GM18951 (cell line): ENCODE results near the gene ARHGEF4.
"Not testable (repeated sequence)": the region's sequence is repeated elsewhere in the genome, so short reads cannot be mapped to it uniquely, and the experiment has no call there.

ENCODE experiments used
- POLR2A ChIP-seq: IDR thresholded peaks from 4 replicates; pipeline ENCODE4 v1.6.1; 2011; ENCODE audit warnings: mild to moderate bottlenecking; ENCODE audit not compliant: insufficient read length, insufficient read depth; ENCODE audit errors: extremely low read depth
- in situ Hi-C: fragments of 300-500 bp; cut with MboI; formaldehyde crosslinking; loops from one replicate; pipeline ENCODE4 v1.12.0; 2022; ENCODE audit warnings: low sequenced_read_pairs, mixed read lengths, inconsistent platforms; ENCODE audit not compliant: unreplicated experiment

ARHGEF4 gene

DNA sequence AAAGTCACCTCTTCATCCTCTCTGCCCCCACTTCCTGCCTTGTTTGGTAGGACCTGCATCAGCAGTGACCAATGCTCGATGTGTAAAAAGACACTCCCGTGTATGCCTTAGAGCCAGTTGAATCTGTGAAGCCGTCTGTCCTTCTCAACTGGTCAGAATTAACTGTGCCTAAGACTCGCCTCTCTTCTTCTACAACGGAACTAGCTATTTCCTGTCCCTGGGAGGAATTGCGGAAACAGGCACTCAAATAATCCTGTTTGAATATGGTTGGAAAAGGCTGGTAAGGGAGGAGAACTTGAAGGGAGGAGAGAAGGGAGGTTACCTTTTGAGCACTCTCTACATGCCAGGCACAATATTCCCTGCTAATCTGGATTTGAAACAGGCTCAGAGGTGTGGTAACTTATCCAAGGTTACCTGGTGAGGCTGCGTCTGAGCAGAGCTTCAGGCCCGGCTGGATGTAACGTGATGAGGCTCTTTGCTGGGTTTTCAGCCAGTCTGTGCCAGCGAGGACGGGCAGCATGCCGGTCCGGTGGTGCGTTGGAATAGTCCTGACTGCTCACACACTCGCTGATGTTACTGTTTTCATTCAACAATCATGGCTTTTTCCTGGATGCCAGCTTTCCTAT is 129.5 kb downstream of the ARHGEF4 start:
- in situ Hi-C loops, result no loop called here
- TF ChIP-seq POLR2A, result no peak

GRCh38 chr2:130966775-130967490 is 130.2 kb downstream of the ARHGEF4 start:
- no peak for TF ChIP-seq POLR2A
- in situ Hi-C loops, result no loop called here

DNA sequence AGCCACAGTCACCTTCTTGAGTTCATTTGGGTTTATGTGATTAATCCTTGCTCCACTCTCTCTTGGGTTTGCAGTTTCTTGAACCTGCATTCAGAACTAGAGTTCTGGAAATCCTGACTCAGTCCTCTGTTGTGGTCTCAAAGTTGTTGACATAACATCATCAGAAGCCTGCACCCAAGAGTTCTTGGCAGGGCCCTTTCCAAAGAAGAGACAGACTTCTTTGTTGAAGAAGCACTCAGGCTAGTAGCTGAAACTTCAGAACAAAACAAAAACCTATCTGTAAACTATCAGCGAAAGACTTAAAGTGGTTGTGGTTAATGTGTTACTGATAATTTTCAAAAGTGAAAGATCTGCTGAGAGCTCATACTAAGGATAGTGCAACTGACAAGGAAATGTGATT is 135.7 kb downstream of the ARHGEF4 start:
- no peak for TF ChIP-seq POLR2A
- in situ Hi-C loops, result no loop called here

DNA sequence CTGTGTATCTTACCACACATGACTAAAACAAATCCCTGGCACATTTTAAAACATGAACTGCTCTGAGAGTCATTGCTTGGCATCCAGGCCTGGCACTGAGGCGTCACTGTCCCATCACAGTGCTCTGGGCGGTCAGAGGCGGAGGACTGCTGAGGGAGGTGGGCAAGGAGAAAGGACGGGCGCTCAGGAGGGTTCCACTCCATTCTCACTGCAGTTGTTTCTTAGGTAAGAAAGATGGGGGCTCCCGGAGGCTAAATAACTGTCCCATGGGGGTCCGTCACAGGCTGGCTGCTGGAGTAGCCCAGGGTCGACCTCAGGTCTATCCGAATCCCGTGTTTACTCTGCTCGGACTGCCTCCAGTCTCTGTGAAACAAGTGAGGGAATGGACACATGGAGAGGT is 139.0 kb downstream of the ARHGEF4 start:
- in situ Hi-C loops, result no loop called here
- TF ChIP-seq POLR2A, result no peak

- in situ Hi-C loops, result no loop called here
- no peak for TF ChIP-seq POLR2A
These were observed 140.0 kb downstream of the ARHGEF4 start for GRCh38 chr2:130976591-130977237.

DNA sequence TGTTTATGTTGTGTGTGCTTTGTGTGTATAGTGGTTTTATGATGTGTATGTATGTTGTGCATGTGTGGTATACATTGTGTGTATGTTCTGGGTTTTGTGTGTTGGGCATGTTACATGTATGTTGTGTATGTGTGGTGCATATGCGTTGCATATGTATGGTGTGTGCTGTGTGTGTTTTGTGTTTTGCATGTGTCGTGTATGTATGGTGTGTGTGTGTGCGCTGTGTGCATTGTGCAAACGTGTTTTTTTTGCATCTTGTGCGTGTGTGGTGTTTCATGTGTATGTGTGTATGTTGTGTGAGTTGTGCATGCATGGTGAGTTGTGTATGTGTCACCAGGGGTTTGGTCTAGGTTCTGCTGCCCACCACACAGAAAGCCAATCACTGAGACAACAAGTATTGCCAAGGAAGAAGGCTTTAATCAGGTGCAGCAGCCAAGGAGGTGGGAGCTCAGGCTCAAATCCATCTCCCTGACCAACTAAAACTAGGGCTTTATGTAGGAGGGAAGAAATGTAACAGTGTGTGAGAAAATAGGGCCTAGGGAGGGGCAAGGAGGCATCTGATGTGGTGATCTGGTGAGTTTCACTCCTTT is 140.8 kb downstream of the ARHGEF4 start:
- in situ Hi-C loops, result no loop called here
- no peak for TF ChIP-seq POLR2A

DNA sequence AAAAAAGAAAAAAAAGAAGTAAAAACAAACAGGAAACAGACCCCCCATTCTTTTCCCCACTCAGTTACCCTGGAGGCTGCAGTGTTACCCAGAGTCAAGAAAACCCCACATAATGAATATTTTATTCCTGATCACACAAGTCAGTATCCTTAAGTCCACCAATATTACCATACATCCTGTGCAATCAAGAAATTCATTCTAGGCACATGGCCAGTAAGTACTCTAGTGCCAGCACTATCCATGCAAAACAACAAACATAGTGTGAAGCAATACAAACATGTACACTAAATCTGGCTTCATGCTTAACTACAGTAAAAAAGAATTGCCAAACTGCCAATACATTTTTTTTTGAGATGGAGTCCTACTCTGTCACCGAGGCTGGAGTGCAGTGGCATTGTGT is 145.0 kb downstream of the ARHGEF4 start:
- TF ChIP-seq POLR2A, result no peak
- in situ Hi-C loops, result no loop called here

DNA sequence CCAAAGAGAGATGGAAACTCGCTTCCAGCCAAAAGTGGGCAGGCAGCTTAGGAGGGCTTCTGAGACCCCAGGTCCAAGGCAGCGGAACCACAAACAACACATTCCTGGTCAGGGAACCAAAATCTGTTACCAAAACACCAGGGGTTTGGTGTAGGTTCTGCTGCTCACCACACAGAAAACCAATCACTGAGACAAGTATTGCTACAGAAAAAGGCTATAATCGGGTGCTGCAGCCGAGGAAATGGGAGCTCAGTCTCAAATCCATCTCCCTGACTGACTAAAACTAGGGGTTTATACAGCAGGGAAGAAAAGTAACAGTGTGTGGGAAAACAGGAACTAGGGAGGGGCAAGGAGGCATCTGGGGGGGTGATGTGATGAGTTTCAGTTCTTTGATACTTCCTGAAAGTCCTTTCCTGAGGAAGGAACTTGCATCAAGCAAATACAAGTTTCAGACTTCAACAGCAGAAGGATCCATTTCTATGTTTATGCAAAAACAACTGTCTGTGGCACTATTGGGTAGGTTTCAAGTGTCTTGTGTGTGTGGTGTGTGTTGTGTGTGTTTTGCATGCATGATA is 148.6 kb downstream of the ARHGEF4 start:
- in situ Hi-C loops, result no loop called here
- no peak for TF ChIP-seq POLR2A

DNA sequence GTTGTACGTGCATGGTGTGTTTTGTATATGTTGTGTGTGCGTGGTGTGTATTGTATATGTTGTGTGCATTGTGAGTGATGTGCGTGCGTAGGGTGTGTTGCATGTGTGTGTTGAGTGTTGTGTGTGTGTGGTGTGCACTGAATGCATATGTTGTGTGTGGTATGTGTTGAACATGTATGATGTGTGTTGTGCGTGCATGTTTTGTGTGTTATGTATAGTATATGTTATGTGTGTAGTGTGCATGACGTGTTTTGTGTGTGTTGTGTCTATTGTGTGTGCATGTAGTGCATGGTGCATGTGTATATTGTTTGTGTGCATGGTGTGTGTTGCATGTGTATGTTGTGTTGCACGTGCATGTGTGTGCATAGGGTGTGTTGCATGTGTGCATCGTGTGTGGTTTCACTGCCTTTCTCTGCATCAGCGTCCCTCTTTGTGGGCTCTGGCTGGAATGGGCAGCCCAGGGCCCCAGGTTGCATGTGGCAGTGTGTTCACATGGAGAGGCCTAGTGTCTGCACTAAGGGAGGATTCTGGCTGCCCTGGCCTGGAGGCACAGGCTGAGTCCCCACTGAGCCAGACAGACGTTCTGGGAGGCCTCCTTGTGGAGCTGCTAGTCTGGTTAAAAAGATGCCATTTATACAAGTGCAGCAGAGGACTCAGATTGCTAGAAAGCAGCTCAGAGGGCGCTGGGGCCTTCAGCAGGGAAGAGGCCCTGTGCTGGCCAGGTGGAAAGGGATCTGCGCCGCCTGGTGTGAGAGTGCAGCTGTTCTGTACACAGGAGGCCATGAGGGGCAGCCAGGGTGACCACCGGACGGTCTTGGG is 149.3 kb downstream of the ARHGEF4 start:
- no peak for TF ChIP-seq POLR2A
- in situ Hi-C loops, result no loop called here

- in situ Hi-C loops, result no loop called here
- no peak for TF ChIP-seq POLR2A
These were observed 150.3 kb downstream of the ARHGEF4 start for GRCh38 chr2:130986890-130987493.

DNA sequence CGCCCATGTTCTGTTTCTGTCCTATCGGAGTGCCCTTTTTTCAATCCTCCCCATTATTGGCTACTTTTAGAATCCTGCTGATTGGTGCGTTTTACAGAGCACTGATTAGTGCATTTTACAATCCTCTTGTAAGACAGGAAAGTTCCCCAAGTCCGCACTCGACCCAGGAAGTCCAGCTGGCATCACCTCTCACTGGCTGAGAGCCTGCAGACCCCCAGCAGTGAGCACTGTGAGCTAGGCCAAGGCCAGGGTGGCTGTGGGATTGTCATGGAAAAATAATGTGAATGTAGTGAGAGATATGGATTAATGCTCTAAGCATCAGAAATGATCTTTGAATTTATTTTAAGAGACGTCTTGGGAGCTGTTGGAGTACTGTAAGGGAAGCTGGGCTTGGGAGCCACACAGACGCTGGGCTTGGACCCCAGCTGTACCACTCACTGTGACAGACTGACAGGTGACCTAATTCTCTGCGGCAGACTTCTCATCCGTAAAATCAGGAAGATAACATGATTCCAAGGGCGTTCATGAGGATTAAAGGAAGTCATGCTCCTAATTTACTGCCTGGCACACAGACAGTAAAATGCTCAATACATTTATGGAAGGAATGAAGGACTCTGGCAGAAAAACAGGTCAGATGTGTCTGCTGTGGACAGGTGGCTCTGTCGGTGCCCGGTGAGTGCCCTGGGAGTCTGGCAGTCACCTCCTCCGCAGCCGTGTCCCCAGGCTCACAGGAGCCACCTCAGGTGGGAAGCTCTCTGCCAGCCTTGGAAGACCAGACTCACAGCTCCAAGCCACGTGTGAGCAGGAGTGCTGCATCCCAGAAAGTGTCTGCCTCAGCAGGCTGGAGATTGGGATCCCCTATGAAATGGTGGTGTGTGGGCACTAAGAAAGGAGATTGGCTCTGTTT is 151.1 kb downstream of the ARHGEF4 start:
- no peak for TF ChIP-seq POLR2A
- in situ Hi-C loops, result no loop called here

DNA sequence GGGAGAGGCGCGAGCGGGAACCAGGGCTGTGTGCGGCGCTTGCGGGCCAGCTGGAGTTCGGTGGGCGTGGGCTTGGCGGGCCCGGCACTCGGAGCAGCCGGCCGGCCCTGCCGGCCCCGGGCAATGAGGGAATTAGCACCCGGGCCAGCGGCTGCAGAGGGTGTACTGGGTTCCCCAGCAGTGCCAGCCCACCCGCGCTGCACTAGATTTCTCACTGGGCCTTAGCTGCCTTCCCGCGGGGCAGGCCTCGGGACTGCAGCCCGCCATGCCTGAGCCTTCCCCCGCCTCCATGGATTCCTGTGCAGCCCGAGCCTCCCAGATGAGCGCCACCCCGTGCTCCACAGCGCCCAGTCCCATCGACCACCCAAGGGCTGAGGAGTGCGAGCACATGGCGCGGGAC is 154.7 kb downstream of the ARHGEF4 start:
- in situ Hi-C loops, result not testable (repeated sequence)

GRCh38 chr2:130992003-130992402 is 155.3 kb downstream of the ARHGEF4 start:
- in situ Hi-C loops, result not testable (repeated sequence)
